PC-9 (cell line): Measurements from ENCODE around the gene NFATC1.

Experiments
- CTCF ChIP-seq: fragments of 200-600 bp; sonication (generic); conservative IDR thresholded peaks from 2 replicates; pipeline ENCODE4 v1.6.1; 2017; ENCODE audit warnings: mixed run types, antibody characterized with exemption, mild to moderate bottlenecking, moderate library complexity
- EZH2 ChIP-seq: fragments of 200-600 bp; sonication (generic); IDR thresholded peaks from 2 replicates; pipeline ENCODE4 v1.8.0; 2017; ENCODE audit warnings: antibody characterized with exemption, low read depth

- no peak for TF ChIP-seq CTCF
- no peak for TF ChIP-seq EZH2
These were observed 160.2 kb downstream of the NFATC1 start for GRCh38 chr18:79555885-79556284.
